HG02642 (cell line): Measurements from ENCODE around the gene TBC1D21.

Experiments used
- ATAC-seq: cut with Tn5 transposase; IDR thresholded peaks from one replicate; pipeline ENCODE4 v1.9.1; 2021; ENCODE audit warnings: mild to moderate bottlenecking; ENCODE audit not compliant: unreplicated experiment, poor library complexity

Gene TBC1D21

GRCh38 chr15:73857193-73857920 lies 16.0 kb upstream of the TBC1D21 start:
- no peak for ATAC-seq

- ATAC-seq, result no peak
These were observed 15.3 kb upstream of the TBC1D21 start for GRCh38 chr15:73858062-73858461.

DNA sequence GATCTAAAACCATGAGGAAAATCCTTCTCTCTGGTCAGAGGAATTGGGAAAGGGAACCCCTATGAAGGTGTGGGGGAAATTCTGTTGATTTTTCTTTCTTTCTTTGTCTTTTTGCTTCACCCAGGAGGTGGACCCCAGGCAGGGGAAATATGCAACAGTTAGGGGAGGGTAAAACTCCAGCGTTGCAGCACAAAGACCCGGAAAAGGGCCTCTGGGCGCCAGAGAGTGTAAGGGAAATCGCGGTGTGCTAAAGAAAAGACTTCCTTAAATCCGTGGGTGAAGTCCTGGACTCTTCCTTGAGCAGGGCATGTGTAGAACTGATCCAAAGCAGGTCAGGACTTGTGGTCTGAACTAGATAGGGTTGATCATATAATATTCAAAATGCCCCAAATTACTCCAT lies 11.1 kb upstream of the TBC1D21 start:
- no peak for ATAC-seq

- no peak for ATAC-seq
These were observed 8.0 kb upstream of the TBC1D21 start for GRCh38 chr15:73865379-73865778.

- ATAC-seq, result no peak
These were observed 7.5 kb upstream of the TBC1D21 start for GRCh38 chr15:73865904-73866303.

GRCh38 chr15:73866481-73866880 lies 6.9 kb upstream of the TBC1D21 start:
- ATAC-seq, result no peak

- ATAC-seq, result no peak
These were observed 6.4 kb upstream of the TBC1D21 start for GRCh38 chr15:73866881-73867410.

GRCh38 chr15:73867426-73867825 lies 5.9 kb upstream of the TBC1D21 start:
- ATAC-seq, result no peak

DNA sequence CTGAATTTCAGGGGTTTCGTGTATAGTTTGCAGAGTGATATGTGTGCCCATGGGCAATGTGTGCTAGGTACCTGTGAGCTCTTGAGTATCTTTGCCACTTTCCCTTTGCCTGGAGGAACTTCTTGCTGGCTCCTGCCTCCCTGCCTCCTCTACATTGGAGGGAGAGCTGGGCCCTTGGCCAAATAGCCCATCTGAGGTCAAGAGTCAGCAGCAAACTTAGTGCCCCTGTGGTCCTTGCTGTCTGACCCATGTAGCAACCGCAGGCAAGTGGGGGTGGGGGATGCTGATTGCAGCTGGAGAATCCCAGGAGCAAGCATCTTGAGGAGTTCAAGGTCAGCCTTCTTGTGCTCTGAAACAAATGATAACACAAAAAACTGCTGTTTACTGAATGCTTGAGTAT lies 5.4 kb upstream of the TBC1D21 start:
- ATAC-seq, result no peak

DNA sequence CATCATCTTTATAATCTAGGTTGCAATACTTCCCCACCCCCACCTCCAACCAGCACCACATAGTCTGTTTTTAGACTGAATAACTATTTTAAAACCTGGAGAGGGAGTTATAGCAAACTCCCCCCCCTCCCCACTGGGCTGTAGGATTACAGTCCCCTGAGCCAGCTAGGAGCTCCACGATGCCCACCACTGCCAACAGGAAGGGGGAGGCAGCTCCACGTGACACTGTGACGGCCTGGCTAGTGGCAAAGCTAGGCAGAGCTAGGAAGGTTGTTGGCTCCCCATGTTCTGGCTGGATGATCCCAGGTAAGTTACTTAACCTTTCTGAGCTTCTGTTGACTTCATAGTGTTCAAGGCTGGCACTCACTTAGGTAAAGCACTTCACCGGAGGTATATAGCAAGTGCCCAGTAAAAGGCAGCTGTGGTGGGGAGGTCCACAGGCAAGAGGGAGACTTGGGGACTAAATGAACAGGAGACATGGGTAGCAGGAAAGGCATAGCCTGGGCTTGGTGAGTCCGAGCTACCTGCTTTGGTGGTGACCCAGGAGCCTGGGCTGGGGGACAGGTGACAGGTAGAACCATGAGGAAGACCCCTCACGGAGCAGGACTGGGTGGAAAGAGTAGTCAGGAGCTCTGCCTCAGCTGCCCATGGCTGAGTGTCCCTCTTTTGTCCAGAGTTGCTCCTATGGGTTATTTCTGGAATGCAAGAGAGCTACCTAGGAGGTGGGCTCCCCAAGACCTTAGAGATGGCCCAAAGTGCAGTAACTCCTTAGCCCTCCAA lies 4.0 kb upstream of the TBC1D21 start:
- ATAC-seq, result no peak

DNA sequence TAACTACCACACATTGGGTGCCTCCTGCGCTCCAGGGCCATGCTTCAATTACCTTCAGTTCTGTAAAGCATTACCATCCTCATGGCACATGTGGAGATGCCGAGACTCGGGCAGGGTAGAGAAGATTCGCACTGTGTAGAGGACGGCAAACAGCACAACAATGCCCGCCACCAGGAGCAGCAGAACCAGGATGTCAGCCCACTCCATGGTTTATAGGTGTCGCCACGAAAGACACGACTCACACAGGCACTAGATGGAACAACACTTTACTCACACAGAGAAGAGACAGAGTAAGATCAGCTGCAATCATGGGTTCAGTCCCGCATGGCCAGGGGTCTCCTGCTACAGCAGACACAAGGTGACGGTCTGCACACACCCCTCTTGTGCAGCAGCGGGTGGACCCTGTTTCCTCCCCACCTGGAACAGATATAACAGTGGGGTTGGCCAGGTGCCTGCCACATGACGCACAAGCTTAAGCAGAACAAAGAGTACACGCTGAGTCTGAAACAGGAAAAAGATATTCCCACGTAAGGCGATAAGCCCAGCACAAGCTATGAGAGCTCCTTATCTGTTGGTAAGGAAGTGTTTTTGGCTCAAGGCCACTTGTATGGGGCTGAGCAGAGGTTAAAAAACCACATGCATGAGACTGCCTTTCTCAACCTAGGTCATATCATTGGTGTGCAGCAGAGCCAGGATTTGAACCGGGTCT lies 2.5 kb upstream of the TBC1D21 start:
- ATAC-seq, result no peak

DNA sequence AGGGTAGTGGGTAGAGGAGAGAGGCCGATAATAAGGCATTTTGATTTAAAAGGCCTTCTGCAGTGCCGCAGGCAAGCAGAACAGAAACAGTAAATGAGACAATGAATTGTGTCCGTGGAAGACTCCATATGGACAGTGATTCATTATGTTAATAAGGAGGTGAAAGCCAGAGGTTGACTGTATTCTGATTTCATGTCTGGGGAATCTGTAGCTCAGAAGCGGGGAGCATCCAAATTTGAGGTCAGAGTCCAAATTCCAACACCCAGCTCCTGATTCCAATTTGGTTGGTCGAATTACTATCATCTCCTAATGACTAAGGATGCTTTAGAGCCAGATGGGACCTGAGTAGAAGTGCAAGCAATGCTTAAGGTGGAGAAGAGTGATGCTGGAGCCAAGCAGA lies 1.0 kb upstream of the TBC1D21 start:
- no peak for ATAC-seq

GRCh38 chr15:73873889-73874511 lies 636 bp downstream of the TBC1D21 start:
- no peak for ATAC-seq

DNA sequence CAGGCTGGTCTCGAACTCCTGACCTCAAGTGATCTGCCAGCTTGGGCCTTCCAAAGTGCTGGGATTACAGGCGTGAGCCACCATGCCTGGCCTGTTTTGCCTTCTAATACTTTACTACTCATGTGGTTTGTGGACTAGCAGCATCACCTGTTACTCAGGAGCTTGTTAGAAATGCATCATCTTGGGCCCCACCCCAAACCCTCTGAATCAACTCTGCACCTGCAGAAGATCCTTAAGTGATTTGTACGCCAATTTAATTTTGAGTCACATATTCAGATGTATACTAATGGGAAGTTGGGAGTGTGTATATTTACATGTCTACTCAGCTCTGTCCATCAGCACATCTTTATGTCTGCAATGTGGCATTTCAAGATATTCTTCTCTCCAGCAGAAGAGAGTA lies 6.1 kb downstream of the TBC1D21 start:
- no peak for ATAC-seq

- no peak for ATAC-seq
These were observed 8.4 kb downstream of the TBC1D21 start for GRCh38 chr15:73881579-73882320.

- no peak for ATAC-seq
These were observed 9.5 kb downstream of the TBC1D21 start for GRCh38 chr15:73882761-73883419.

- ATAC-seq, result no peak
These were observed 10.8 kb downstream of the TBC1D21 start for GRCh38 chr15:73884159-73884558.

GRCh38 chr15:73885954-73886700 lies 12.8 kb downstream of the TBC1D21 start:
- ATAC-seq, result no peak
